A204.1 (cell line): Measurements from ENCODE around the gene SCGB3A2.
"Not testable (repeated sequence)": the region's sequence is repeated elsewhere in the genome, so short reads cannot be mapped to it uniquely, and the experiment has no call there.

Experiments
- FAIRE-seq: peaks from 2 replicates; lab custom pipeline; 2012; peaks lifted over from hg19 to GRCh38; lab: Jason Lieb, UNC

SCGB3A2 gene

DNA sequence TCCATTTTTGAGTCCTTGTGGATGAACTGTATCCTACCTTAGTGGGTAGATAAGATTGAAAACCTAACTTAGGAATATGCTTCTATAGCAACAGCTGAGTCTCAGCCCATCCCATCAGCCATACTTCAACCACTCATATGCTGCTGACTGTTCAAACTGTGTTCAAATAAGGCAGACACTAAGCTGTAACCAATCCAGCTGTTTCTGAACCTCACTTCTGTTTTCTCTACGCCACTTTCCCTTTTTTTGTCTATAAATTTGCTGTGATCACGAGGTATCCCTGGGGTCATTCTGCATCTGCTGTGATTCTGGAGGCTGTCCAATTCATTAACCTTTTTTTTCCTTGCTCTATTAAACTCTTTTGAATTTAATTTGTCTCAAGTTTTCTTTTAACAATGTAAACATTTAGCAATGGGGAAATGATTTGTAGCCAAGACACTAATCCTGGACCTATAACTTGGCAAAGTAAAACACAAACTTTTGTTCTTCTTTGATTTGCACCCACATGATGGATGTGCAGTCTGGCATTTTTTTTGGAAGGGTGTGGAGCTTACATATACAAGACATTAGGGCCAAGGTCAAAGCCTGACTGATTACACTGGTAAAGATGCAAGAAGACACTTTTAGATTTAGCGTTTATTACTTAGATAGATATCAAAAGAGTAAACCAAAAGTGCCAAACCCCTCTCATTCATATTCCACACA lies 14.9 kb upstream of the SCGB3A2 start:
- FAIRE-seq, result no peak

DNA sequence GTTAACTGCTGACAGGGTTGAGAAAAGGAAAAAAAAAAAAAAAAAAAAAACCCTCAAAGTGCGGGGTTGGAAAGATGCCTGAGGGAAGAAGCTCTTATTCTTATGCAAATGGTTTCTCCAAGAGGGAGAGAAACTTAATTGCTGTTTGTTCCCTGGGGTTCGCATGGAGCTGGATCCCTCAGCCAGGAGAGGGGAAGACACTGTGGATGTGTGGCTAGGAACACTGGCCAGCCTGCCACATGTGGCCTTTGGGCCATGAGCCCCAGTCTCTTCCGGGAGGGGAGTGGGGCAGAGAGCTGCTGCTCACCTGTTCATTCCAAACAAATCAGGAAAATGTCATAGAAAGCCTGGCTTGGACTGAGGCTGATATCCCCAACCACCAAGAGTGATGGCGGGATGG lies 9.4 kb upstream of the SCGB3A2 start:
- FAIRE-seq, result no peak

DNA sequence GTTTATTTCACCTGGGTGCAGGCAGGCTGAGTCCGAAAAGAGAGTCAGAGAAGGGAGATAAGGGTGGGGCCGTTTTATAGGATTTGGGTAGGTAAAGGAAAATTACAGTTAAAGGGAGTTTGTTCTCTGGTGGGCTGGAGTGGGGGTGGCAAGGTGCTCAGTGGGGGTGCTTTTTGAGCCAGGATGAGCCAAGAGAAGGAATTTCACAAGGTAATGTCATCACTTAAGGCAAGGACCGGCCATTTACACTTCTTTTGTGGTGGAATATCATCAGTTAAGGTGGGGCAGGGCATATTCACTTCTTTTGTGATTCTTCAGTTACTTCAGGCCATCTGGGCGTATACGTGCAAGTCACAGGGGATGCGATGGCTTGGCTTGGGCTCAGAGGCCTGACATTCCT lies 8.6 kb upstream of the SCGB3A2 start:
- FAIRE-seq, result not testable (repeated sequence)

DNA sequence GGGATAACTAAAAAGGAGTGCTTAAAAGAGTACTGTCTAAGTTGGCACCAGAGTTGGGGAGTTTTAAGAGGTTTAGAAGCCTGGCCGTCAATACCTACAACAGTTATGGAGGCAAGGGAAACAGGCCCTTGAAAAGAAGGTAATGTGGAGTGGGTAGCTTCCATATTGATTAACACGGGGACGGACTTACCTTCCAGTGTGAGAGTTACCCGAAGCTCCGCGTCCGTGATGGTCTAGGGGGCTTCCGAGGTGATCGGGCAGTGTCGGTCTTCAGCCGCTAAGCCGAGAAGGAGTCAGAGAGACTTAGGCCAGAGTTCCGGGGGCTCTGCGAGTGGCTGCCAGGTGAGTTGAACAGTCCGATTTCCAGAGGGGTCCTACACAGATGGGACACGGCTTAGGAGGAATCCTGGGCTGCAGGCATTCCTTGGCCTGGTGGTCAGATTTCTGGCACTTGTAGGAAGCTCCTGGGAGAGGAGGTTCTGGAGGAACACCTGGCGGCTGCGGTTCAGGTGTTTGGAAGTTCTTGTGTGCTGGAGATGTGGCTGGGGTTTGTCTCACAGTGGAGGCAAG lies 6.4 kb upstream of the SCGB3A2 start:
- FAIRE-seq, result not testable (repeated sequence)

DNA sequence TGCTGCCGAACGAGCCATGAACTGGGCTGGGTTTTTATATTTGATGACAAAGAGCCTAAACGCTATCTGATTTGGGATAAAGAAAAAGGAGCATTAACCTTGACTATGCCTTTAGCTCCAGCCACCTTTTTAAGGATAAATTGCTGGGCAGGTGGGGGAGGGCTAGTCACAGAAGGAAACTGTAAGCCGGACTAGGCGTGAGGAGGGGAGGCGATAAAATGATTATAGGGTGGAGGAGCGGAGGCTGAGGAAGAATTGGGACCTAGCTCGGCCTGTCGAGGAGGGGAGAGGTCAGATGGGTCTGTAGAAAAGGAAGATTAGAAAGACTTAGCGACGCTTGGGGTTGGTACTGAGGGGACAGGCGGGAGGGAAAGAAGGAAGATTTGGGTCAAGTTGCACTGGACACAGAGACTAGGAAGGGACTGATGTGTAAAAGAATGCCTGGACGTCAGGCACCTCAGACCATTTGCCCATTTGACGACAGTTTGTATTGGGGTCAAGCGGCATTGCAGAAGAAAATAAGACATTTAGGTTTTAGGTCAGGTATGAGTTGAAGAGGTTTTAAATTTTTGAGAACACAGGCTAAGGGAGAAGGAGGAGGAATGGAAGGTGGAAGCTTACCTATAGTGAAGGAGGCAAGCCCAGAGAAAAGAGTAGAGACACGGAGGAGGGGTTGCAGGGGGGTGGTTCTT lies 5.6 kb upstream of the SCGB3A2 start:
- not testable (repeated sequence) for FAIRE-seq

DNA sequence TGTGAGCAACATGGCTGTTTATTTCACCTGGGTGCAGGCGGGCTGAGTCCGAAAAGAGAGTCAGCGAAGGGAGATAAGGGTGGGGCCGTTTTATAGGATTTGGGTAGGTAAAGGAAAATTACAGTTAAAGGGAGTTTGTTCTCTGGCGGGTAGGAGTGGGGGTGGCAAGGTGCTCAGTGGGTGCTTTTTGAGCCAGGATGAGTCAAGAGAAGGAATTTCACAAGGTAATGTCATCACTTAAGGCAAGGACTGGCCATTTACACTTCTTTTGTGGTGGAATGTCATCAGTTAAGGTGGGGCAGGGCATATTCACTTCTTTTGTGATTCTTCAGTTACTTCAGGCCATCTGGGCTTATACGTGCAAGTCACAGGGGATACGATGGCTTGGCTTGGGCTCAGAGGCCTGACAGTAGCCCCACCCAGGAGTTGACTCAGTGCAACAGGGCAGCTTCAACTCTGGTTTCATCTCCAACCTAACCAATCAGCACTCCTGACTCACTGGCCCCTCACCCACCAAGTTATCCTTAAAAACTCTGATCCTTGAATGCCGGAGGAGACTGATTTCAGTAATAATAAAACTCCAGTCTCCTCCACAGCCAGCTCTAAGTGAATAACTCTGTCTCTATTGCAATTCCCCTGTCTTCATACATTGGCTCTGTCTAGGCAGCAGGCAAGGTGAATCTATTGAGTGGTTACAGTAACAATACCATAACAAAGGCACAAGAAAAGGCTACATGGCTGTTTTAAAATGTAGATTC lies 4.2 kb upstream of the SCGB3A2 start:
- not testable (repeated sequence) for FAIRE-seq

DNA sequence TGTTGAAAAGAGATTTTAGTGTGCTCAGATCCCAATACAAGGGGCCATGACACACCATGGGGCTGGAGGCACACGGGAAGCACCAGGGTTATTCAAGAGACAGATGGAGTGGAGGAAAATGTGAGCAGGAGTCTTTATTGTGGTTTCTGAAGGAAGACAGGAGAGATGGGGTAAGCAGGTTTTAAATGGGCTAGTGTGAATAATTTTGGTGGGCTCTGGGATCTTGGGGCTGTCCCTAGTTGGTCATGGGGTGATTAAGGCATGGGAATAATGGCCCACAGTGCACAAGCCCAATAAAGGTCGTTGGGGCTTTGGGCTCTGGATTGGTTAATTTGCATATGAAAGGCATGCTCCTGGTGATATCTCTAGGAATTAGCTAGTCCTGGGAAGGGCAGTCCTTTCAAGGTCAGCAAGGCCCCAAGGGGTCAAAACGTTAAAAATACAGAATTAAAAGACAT lies 3.6 kb upstream of the SCGB3A2 start:
- no peak for FAIRE-seq

DNA sequence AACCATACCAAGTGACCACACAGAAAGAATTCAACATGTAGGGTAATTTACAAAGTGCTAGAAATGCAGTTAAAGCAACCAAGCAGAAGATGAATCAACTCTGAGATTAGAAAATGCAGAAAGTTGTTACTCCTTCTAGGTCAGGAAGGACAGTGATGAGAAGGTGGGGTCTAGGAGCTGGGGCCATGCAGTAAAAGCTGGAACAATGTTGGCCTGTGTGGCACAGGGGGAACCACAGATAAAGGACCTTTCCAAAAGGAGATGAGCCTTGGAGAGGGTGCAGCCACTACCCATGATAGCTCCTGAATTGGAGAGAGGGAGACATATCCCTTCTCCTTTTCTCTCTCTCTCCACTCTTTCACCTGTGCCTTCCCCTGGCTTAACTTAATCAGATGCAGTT lies 2.4 kb upstream of the SCGB3A2 start:
- FAIRE-seq, result no peak

DNA sequence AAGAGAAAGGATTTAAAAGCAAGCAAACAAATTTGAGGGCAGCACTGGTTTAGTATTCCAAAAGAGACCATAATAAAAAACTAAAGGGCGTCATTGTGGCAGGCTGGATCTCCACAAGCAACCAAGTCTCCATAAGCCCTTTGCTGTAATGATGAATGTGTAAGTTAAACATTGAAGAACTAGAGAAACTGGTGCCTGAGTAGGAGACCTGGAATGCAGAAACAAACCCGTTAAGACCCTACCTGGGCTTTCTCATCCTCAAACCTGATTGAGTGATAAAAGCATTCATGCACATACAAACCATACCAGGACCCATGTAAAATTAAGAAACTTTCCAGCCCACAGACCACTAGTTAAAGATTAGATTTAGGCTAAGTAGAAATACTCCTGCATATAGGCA lies 1.9 kb upstream of the SCGB3A2 start:
- no peak for FAIRE-seq

DNA sequence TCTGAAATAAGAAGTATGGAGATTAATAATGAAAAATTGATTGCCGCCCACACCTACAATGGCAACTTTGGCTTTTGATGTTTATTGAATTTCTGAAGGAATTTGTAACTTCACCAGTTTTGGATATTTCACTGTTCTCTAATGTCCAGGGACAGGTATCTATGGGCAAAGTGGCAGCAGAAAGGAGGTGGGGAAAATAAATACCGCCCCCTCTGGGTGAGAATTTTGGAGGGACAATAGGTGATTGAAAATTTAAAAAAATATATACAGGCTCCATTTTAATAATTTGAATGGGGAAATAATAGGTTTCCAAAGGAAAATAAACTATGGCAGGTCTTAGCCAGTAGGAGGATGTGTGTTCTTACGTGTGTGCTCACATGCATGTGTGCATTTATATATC lies 1.3 kb downstream of the SCGB3A2 start:
- FAIRE-seq, result no peak

DNA sequence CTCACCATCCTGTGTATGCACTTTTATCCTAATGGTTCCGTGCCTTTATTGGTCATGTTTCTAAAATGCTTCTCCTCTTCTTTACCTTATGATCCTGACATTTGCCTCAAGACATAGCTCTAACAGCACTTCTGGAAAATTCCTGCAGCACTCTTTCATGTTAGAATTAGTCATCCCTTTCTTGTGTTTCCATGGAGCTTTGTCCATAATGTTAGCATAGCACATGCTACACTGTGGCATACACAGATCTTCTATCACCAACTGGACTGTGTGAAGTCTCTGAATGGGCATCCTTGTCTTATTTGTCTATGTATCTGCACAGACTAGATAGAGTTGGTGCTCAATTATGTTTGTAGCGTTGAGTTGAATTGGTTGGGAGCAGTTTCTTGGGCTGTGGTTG lies 2.0 kb downstream of the SCGB3A2 start:
- FAIRE-seq, result no peak

DNA sequence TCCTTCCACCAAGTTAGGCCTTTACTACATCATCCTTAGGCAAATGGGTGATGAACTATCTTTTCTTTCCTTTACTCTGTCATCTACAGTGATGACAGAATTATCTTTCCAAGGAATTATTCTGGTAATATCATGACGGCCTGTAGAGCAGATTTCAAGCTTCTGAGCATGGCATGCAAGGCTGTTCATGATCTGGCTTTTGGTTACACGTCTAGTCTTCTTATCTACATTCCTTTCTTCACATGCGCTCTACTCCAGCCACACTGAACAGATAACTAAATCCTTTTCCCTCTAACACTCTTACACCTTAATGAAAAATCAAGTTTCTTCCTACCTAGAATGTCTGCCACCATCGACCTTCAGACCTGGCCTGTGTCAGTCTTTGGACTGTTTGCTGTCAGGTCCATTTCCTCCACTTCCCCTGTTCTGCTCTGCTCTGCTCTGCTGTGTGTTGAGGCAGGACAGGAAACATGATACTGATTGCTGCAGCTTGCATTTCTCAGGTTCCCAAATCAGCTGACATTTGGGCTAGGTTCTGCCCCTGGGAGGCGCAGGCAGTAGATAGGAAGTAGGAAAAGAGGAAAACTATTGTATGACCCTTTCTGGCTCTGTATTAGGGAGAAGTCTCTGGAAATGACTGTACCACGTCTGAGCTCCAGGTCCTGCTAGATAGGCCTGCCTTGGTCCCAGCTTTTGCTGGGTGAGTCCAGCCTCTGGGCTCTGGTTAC lies 4.2 kb downstream of the SCGB3A2 start:
- FAIRE-seq, result no peak

DNA sequence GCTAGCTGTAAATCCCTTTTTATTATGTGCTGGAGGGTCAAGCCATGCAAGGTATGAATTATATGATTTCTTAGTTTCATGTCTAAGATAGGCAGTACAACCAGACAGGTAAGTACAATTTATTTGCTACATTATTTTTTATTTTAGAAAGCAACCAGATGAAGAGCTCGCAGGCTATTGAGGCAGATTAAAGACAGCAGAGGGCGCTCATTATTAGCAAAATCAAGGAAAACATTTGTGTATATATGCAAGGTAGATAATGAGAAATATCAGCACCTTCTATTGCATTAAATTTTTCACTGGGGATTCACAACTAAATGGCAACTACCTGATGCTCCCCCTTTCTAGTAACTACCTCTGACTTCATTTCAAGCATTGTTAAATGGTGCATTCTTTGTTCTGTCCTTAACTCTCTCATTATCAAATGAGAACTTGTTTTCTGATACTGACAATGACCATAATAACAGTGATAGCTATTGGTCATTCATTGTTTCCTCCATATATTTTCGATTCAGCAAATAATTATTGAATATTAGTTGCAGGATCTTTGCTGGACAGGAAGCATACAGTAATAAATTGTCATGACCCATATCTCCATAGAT lies 8.6 kb downstream of the SCGB3A2 start:
- peak; percentile 46 for FAIRE-seq

DNA sequence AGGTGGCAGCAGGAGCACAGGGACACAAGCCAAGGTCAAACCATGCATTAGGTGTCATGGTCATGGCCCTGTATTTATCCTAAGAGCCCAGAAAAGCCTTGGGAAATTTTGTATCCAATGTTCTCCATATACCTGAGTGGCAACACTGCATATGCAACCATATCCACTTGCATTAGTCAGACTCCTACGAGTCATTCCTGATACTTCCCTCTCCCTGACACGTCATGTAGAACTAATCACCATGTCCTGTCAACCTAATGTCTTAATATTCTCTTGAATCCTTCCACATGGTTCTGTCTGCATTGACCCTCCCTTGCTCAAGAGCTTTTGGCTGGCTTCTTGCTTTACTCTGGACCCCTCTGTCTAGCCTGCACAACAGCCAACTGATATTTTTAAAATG lies 9.4 kb downstream of the SCGB3A2 start:
- FAIRE-seq, result no peak

DNA sequence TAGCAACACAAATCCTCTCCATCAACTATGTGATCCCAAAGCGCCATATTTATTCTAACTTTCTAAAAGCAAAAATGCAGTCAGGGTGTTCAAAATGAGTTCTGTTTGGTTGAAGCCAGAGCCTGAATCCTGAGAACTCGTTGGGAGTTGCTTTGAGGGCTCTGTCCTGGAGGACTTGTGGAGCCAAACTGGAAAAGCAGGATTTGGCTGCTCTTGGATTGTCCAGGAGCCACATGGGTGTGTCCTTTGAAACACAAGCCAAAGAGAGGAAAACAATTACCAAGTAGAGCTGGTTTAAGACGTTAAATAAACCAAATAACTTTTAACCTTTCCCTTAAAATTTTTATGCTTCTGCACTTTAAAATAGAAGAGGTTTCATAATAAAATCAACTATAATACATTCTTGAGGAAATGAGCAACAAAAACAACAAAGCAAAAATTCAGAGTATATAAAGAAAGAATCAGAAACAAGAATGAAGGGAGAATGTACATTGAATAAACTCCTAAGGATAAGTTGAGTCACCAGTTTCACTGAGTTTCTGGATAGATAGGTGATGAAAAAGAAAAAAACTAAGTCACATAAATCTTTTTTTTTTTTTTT lies 14.3 kb downstream of the SCGB3A2 start:
- FAIRE-seq, result no peak

DNA sequence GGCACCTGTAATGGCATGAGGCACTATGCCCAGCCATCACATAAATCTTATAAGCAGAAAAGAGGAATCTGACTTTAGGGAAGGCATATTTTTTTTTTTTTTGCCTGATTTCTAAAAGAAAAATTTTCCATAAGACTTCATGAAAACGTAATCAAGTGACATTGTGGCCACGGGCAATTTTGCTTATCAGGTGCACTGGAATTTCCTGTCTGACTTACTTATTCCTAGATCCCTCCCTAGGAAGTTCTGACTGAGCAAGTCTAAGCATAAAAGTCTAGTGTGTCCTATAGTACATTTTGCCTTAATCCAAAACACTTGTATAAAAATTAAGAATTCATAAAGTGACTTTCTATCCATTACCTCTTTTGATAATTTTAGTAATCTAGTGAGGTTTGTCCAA lies 15.3 kb downstream of the SCGB3A2 start:
- no peak for FAIRE-seq

DNA sequence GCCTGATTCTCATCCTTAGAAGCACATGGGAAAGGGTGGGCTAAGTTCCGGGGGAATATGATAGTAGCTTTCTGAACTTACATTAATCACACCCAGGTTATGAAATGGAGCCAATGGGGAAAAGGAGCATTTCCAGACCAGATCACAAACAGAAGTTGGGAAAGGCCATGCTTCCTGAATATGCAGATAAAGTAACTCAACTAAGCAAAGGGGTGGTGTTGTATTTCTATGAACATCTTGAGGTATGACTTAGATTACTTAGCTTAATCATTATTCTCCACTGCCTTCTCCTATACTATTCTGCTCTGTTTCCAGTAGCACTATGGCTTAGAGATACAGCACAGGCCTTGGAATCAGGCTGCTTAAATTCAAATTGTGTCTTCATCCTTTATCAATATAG lies 17.4 kb downstream of the SCGB3A2 start:
- FAIRE-seq, result no peak

DNA sequence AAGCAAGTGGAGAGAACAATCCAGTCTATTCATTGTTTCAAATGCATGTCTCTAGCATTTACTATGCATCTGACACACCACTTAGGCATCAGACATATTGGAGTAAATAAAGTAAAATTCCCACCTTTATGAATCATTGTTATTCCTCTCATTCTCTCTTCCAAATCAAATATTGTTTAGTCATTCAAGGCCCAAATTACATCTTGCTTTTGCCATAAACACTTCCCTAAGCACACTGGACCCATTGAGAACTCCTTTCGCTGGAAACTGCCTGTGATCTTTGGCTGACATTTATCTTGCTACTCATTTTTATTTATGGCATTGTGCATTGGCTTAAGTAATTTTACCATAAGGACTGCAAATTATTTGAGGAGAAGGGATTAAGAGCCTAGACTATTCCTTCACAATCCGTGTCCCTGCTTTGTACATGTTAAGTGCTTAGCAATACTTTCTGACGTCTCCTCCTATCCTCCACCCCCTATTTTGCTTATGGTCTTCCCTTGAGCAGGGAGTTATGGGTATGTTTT lies 20.4 kb downstream of the SCGB3A2 start:
- FAIRE-seq, result no peak

DNA sequence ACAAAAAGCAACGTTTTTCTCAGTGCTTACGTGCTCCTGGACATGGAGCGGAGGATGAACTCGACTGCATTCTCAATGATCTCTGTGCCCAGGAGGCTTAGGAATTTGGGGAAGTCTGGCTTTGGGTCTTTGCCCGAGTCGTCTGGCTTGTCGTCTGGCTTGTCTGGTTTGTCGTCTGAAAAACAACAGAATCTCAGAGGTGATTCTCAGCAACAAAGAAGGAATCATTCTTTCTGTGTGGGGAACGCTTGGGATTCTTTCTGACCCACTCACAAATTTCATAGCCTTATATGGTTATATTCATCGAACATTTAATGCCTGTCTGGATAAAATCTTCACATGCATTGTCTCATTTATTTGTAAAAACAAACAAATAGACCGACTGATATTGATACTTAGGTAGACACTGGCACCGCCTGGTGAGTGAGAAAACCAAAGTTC lies 23.1 kb downstream of the SCGB3A2 start:
- FAIRE-seq, result no peak

DNA sequence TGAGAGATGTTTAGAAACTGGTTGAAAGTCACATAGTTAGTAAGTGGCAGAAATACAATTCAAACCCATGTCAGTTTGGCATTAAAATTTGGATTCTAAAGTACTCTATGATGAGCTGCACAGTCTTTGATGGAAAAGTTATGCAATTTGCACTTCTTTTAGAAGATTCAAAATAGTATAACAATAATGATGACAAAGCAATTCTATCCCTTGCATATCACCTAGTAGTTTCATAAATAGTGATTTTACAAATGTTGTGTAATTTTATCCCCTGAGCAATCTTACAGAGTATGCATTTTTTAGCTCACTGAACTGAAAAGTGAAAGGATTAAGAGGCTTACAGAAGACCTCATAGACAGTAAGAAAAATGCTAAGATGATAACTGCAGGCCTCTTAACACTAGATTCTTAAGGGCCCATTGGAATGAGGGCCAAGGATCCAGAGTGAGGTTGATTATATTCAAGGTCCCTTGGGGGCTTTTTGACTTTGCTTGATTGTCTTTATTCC lies 24.2 kb downstream of the SCGB3A2 start:
- FAIRE-seq, result no peak

DNA sequence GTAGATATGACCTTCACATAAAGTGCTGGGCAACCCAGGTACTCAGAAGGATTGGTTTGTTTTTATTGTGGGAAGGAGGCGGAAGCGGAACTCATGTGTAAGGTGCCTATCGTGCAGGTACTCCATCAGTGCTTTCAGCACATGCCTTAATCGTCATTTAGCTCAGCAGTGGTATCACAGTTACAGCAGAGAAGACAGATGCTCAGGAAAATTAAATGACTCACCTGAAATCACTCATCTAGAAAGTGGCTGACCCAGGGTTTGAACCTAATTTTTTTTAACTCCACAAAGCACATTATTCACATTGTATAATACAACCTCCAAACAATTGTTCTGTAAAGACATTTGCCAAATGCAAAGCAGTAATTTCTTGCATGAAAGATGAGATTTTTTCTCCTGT lies 25.6 kb downstream of the SCGB3A2 start:
- FAIRE-seq, result no peak
